Dendritic cell treated with granulocyte-macrophage colony-stimulating factor and Interleukin-4, amounts not matched to agents 40 ng/mL and 50 ng/mL, for 4 days (primary cell): ENCODE results near the gene SYNPO2.
"Not testable (repeated sequence)": the region's sequence is repeated elsewhere in the genome, so short reads cannot be mapped to it uniquely, and the experiment has no call there.

Experiments used
- H3K27ac Mint-ChIP-seq: one replicate; pipeline ENCODE4 v1.8.0; 2022; ENCODE audit warnings: mild to moderate bottlenecking, mixed read lengths
- H3K27me3 Mint-ChIP-seq: one replicate; pipeline ENCODE4 v1.8.0; 2022; ENCODE audit warnings: mild to moderate bottlenecking, mixed read lengths
- H3K36me3 Mint-ChIP-seq: one replicate; pipeline ENCODE4 v1.8.0; 2022; ENCODE audit warnings: low read depth, mixed read lengths
- H3K4me1 Mint-ChIP-seq: one replicate; pipeline ENCODE4 v1.8.0; 2022; ENCODE audit warnings: low read depth, mixed read lengths
- H3K4me3 Mint-ChIP-seq: one replicate; pipeline ENCODE4 v1.8.0; 2022; ENCODE audit warnings: mild to moderate bottlenecking, moderate library complexity, mixed read lengths
- H3K9me3 Mint-ChIP-seq: one replicate; pipeline ENCODE4 v1.8.0; 2022; ENCODE audit warnings: mixed read lengths
- intact Hi-C: fragments of 100-400 bp; cut with micrococcal nuclease; formaldehyde crosslinking; loops from one replicate; pipeline ENCODE4 v1.15.0; 2022

SYNPO2 gene

GRCh38 chr4:118995693-118996391 is 107.2 kb downstream of the SYNPO2 start:
- no peak overlapping the region for H3K27ac Mint-ChIP-seq
- intact Hi-C loops, result no loop called here
- H3K36me3 Mint-ChIP-seq, result no peaks in the 10 kb centered on the region
- no peaks in the 10 kb centered on the region for H3K9me3 Mint-ChIP-seq
- no peak overlapping the region for H3K4me3 Mint-ChIP-seq
- peaks cover 17% of the 10 kb centered on the region for H3K4me1 Mint-ChIP-seq
- peaks cover 1% of the 10 kb centered on the region for H3K27me3 Mint-ChIP-seq

DNA sequence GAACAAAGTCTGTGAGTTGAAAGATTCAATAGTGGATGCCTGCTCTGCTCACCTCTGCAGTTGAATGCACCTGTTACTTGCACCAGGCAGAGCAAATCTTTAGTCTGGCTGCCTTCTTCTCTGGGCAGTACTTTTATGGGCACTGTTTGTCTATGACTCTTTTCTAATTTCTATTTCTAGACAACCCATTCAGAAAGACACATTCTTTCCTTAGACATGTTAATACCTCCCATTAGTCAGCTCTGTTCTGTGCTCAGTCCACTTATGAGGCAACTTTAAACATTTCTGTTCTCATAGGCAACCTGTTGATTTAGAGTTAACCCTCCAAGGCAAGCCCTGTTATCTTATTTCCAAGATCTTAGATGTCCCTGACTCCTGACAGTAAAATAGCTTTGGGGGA is 108.9 kb downstream of the SYNPO2 start:
- Mint-ChIP-seq H3K9me3 (peaks cover 5% of the 10 kb centered on the region), H3K4me3 (no peak overlapping the region), H3K36me3 (no peaks in the 10 kb centered on the region), H3K27ac (no peak overlapping the region), H3K27me3 (peaks cover 1% of the 10 kb centered on the region), H3K4me1 (peaks cover 11% of the 10 kb centered on the region)
- intact Hi-C loops, result no loop called here

GRCh38 chr4:118999919-119000318 is 111.3 kb downstream of the SYNPO2 start:
- H3K4me3 Mint-ChIP-seq, result no peak overlapping the region
- H3K4me1 Mint-ChIP-seq, result peaks cover 23% of the 10 kb centered on the region
- intact Hi-C loops, result no loop called here
- peaks cover 1% of the 10 kb centered on the region for H3K27me3 Mint-ChIP-seq
- peaks cover 13% of the 10 kb centered on the region for H3K9me3 Mint-ChIP-seq
- H3K27ac Mint-ChIP-seq, result no peak overlapping the region
- H3K36me3 Mint-ChIP-seq, result no peaks in the 10 kb centered on the region

DNA sequence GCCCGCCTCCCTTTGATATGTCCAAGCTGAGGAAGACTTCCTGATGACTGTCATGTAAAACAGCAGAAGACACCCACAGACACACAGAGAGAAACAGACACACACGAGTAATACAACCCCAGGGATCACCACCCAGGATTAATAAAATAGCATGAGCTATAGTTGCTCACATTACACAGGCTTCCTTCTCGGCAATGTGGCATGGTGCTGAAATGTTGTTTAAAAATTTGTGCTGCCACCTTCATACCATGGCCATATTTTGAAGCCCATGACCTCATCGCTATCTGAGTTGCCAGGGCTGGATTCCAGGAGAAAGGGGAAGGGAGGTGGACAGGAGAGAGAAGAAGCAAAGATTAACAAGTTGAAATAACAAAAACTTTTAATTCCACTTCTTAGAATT is 111.7 kb downstream of the SYNPO2 start:
- H3K36me3 Mint-ChIP-seq, result no peaks in the 10 kb centered on the region
- intact Hi-C loops, result no loop called here
- peaks cover 1% of the 10 kb centered on the region for H3K27me3 Mint-ChIP-seq
- H3K4me3 Mint-ChIP-seq, result no peak overlapping the region
- H3K4me1 Mint-ChIP-seq, result peaks cover 23% of the 10 kb centered on the region
- no peak overlapping the region for H3K27ac Mint-ChIP-seq
- peaks cover 13% of the 10 kb centered on the region for H3K9me3 Mint-ChIP-seq

- intact Hi-C loops, result no loop called here
- Mint-ChIP-seq H3K36me3 (no peaks in the 10 kb centered on the region), H3K4me3 (no peak overlapping the region), H3K9me3 (peaks cover 13% of the 10 kb centered on the region), H3K4me1 (peaks cover 23% of the 10 kb centered on the region), H3K27me3 (no peaks in the 10 kb centered on the region), H3K27ac (peak overlapping the region; percentile 35)
Observed at GRCh38 chr4:119002476-119002875, 113.8 kb downstream of the SYNPO2 start.

DNA sequence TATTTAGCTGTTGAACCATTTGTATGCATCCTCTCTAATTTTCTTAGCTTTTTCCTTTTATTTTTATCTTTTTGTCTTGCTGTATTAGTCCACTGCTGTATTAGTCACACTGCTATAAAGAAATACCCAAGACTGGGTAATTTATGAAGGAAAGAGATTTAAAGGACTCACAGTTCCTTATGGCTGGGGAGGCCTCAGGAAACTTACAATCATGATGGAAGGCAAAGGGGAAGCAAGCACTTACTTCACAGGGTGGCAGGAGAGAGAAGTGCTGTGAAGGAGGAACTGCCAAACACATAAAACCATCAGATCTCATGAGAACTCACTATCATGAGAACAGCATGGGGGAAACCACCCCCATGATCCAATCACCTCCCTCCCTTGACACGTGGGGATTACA is 114.3 kb downstream of the SYNPO2 start:
- H3K27ac Mint-ChIP-seq, result peak overlapping the region; percentile 35
- H3K27me3 Mint-ChIP-seq, H3K36me3 Mint-ChIP-seq, H3K4me3 Mint-ChIP-seq, intact Hi-C loops: not testable (repeated sequence)
- H3K9me3 Mint-ChIP-seq, result peaks cover 13% of the 10 kb centered on the region
- H3K4me1 Mint-ChIP-seq, result peaks cover 23% of the 10 kb centered on the region

- intact Hi-C loops, result no loop called here
- Mint-ChIP-seq H3K9me3 (peaks cover 13% of the 10 kb centered on the region), H3K4me3 (no peak overlapping the region), H3K27me3 (no peaks in the 10 kb centered on the region), H3K4me1 (peaks cover 28% of the 10 kb centered on the region), H3K36me3 (no peaks in the 10 kb centered on the region), H3K27ac (no peak overlapping the region)
Observed at GRCh38 chr4:119005928-119006460, 117.3 kb downstream of the SYNPO2 start.

- intact Hi-C loops, result no loop called here
- no peaks in the 10 kb centered on the region for H3K27me3 Mint-ChIP-seq
Observed at GRCh38 chr4:119008761-119009160, 120.1 kb downstream of the SYNPO2 start.

GRCh38 chr4:119010221-119010620 is 121.6 kb downstream of the SYNPO2 start:
- H3K4me3 Mint-ChIP-seq, intact Hi-C loops, H3K36me3 Mint-ChIP-seq, H3K27ac Mint-ChIP-seq, H3K27me3 Mint-ChIP-seq, H3K9me3 Mint-ChIP-seq: not testable (repeated sequence)
- peaks cover 14% of the 10 kb centered on the region for H3K4me1 Mint-ChIP-seq

More at GRCh38 chr4:119008761-119009160, 120.1 kb downstream of the SYNPO2 start:
- Mint-ChIP-seq H3K36me3 (no peaks in the 10 kb centered on the region), H3K9me3 (no peaks in the 10 kb centered on the region), H3K27ac (no peak overlapping the region), H3K4me1 (peaks cover 14% of the 10 kb centered on the region), H3K4me3 (no peak overlapping the region)

- peaks cover 14% of the 10 kb centered on the region for H3K4me1 Mint-ChIP-seq
- H3K4me3 Mint-ChIP-seq, result no peak overlapping the region
- intact Hi-C loops, result no loop called here
- no peaks in the 10 kb centered on the region for H3K9me3 Mint-ChIP-seq
- no peaks in the 10 kb centered on the region for H3K27me3 Mint-ChIP-seq
- H3K27ac Mint-ChIP-seq, result no peak overlapping the region
- no peaks in the 10 kb centered on the region for H3K36me3 Mint-ChIP-seq
Observed at GRCh38 chr4:119010909-119011606, 122.4 kb downstream of the SYNPO2 start.

- intact Hi-C loops, result no loop called here
- H3K9me3 Mint-ChIP-seq, result no peaks in the 10 kb centered on the region
- H3K36me3 Mint-ChIP-seq, result no peaks in the 10 kb centered on the region
- peaks cover 14% of the 10 kb centered on the region for H3K4me1 Mint-ChIP-seq
- no peak overlapping the region for H3K4me3 Mint-ChIP-seq
- no peak overlapping the region for H3K27ac Mint-ChIP-seq
- H3K27me3 Mint-ChIP-seq, result no peaks in the 10 kb centered on the region
Observed at GRCh38 chr4:119011607-119011988, 122.9 kb downstream of the SYNPO2 start.

GRCh38 chr4:119014658-119015057 is 126.0 kb downstream of the SYNPO2 start:
- intact Hi-C loops, result no loop called here
- no peaks in the 10 kb centered on the region for H3K9me3 Mint-ChIP-seq
- no peaks in the 10 kb centered on the region for H3K36me3 Mint-ChIP-seq
- H3K27me3 Mint-ChIP-seq, result no peaks in the 10 kb centered on the region
- no peak overlapping the region for H3K4me3 Mint-ChIP-seq
- peaks cover 14% of the 10 kb centered on the region for H3K4me1 Mint-ChIP-seq
- H3K27ac Mint-ChIP-seq, result no peak overlapping the region

DNA sequence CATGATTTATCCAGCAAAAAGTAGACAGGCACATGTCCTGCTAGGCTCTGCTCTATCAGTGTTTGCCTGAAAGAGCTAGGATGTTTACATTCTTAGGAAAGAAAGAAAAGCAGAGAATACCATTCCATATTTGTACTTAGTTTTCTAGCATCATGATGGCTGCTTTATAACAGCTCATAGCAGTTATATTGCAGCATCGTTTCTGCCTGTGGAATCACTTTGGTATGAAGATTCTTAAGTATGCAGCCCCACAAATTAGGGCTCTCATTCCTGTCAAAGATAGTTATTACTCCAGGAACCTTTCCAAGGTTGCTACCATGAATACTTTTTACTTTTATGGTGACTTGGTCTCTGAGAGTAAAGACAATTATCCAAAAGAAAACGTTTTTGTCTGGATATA is 128.0 kb downstream of the SYNPO2 start:
- H3K27ac Mint-ChIP-seq, result no peak overlapping the region
- no peaks in the 10 kb centered on the region for H3K27me3 Mint-ChIP-seq
- intact Hi-C loops, result no loop called here
- H3K36me3 Mint-ChIP-seq, result no peaks in the 10 kb centered on the region
- H3K4me1 Mint-ChIP-seq, result no peaks in the 10 kb centered on the region
- H3K9me3 Mint-ChIP-seq, result no peaks in the 10 kb centered on the region
- no peak overlapping the region for H3K4me3 Mint-ChIP-seq

GRCh38 chr4:119017636-119018035 is 129.0 kb downstream of the SYNPO2 start:
- Mint-ChIP-seq H3K4me3 (no peak overlapping the region), H3K4me1 (no peaks in the 10 kb centered on the region), H3K27ac (no peak overlapping the region), H3K27me3 (no peaks in the 10 kb centered on the region), H3K36me3 (no peaks in the 10 kb centered on the region), H3K9me3 (no peaks in the 10 kb centered on the region)
- intact Hi-C loops, result no loop called here
